H1 (cell line): ENCODE measurements around the gene SH3BP5. TPM values are rescaled to one million over a fixed set of nuclear protein-coding genes. Genes with fewer than 3 reads are reported as not detected.

Source experiments
- ATF3 ChIP-seq: IDR thresholded peaks from 2 replicates; pipeline ENCODE4 v1.6.1; 2011; ENCODE audit warnings: low read depth, mild to moderate bottlenecking, low read length; ENCODE audit not compliant: insufficient read depth
- CHD7 ChIP-seq: fragments of 300-600 bp; sonication (generic); IDR thresholded peaks from 2 replicates; pipeline ENCODE4 v1.7.1; 2012; ENCODE audit warnings: low read length, moderate library complexity, mild to moderate bottlenecking, inconsistent platforms; ENCODE audit not compliant: insufficient replicate concordance
- GTF2F1 ChIP-seq: IDR thresholded peaks from 2 replicates; pipeline ENCODE4 v1.6.1; 2012; ENCODE audit warnings: low read depth, low read length, improper control_type of control experiment, borderline replicate concordance
- SP2 ChIP-seq: IDR thresholded peaks from 2 replicates; pipeline ENCODE4 v1.6.1; 2012; ENCODE audit warnings: mild to moderate bottlenecking, low read length, inconsistent platforms
- polyA plus RNA-seq, 7 experiments: library from polyadenylated mRNA; depleted of rRNA in 3 of 7; stranded (reverse) in 5 of 7; unstranded in 2 of 7; fragments of >200 nt in 5 of 7; fragments of 200-250 nt in 2 of 7; gene quantifications; 1 replicate in 5 of 7; 2 replicates in 1 of 7; 4 replicates in 1 of 7; pipeline versions ENCODE4 v1.2.1 to v1.2.3, GENCODE V29; 2011 to 2013; ENCODE audit warnings: missing spikeins in 2 of 7, mixed read lengths in 2 of 7
- total RNA-seq: library from RNA; stranded (reverse); fragmentation: NEBNext Ultra II Directional; extraction: Animal tissue kit (Norgen Biotek cat#: 25700); gene quantifications from 2 replicates; pipeline ENCODE4 v1.2.1, GENCODE V29; 2021

SH3BP5 gene
- total and polyA plus RNA-seq, 2 of the 8 experiments (the other 6 are each of a cell fraction or from before 2014, with no cell fraction given): 7.1 to 9.7 TPM

- TF ChIP-seq CHD7 (no peak), ATF3 (no peak), SP2 (no peak), GTF2F1 (no peak)
- TF ChIP-seq, all 59 proteins: peak for 0
These were observed 120.4 kb downstream of the SH3BP5 start (continued) for GRCh38 chr3:15211937-15212336.
